Measurements from ENCODE around the gene FBXL7.

The FBXL7 gene

DNA sequence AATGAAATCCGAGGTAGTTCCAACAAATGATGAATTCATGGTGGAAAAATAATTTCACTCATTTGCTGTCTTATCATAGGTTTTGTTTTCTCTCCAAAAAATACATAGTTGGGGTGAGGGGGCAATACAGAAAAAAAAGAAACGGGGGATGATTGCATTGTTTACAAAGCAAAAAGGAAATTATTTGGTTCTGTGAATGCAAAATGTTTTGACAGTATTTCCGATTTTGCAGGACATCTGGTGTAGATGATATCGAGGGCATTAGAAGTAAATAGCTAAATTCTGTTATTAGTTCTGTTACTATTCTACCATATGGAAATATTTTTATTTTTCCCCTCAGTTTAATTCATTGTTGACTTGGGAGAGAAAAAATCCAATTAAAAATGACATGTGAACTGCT lies 477.9 kb downstream of the FBXL7 start:
- TF ChIP-seq CTCF (IDR thresholded peaks at IDR 0.05) = no peak

DNA sequence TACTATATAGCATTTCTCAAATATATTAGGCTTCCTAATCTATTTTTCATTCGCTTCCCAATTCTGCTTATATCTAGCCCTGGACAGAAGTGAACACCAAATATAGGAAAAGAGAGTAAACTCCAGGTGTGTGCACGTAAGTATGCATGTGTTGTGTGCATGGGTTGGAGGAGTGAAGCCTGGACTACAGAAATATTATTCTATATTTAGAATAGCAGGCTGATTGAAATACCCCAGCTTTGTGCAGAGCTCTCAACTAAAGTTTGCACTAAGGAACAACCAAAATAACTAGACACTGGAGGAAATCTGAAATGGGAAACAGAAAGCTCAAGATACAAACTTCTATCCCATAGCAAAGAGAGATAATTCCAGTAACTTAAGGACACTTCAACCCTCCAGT lies 480.9 kb downstream of the FBXL7 start:
- TF ChIP-seq CTCF (IDR thresholded peaks at IDR 0.05) = no peak

DNA sequence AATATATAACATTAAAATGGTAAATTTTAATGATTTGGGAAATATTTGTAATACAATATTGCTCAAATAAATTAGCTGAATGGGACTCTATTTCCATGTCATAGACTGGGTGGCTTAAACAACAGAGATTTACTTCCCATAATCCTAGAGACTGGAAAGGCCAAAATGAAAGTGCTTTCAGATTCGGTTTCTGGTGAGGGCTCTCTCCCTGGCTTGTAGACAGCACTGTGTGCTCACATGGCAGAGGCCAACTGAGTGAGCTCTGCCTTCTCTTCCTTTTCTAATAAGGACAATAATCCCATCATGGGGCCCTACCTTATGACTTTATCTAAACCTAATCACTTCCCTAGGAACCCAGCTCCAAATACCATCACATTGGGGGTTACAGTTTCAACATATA lies 483.4 kb downstream of the FBXL7 start:
- no peak for TF ChIP-seq CTCF (IDR thresholded peaks at IDR 0.05)
